Measurements from ENCODE around the gene EDIL3. TPM values are rescaled to one million over a fixed set of nuclear protein-coding genes. Genes with fewer than 3 reads are reported as not detected.

The EDIL3 gene
- total RNA-seq, 2 experiments from 2014 or later = not detected

DNA sequence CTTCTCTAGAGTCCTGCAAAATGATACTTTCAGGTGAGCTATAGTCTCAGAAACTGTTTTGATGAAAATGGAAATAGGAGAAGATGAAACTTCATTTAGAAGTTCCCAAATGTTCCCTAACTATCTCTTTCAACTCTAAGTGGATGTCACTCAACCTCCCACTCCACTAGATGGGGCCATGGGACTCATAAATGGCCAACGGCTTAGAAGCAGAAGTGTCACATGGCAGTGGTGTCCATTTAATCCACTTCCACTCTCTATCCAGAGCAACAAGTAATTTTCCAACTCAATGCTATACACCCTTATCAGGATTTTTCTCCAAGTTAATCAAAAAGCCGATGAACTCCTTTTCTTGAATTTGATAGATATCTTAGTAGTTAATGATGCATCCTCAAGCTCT is 295.7 kb downstream of the EDIL3 start:
- Histone ChIP-seq H3K79me2 (ENCODE audit: insufficient read depth, low read depth, low read length) (no peaks in the 10 kb centered on the region), H3K9me3 (ENCODE audit: low read length) (no peaks in the 10 kb centered on the region), H3K36me3 (ENCODE audit: insufficient read depth, low read length) (no peaks in the 10 kb centered on the region), H4K20me1 (ENCODE audit: insufficient read depth, low read length) (no peaks in the 10 kb centered on the region), H3K9me2 (ENCODE audit: insufficient read depth, low read length) (no peaks in the 10 kb centered on the region), H3K4me2 (ENCODE audit: low read length) (no peak overlapping the region), H2AFZ (ENCODE audit: low read length) (no peak overlapping the region), H3K4me1 (ENCODE audit: insufficient read depth, low read length, poor library complexity, severe bottlenecking) (no peaks in the 10 kb centered on the region), H3K27ac (ENCODE audit: low read depth, low read length, poor library complexity, severe bottlenecking) (no peak overlapping the region), H3K4me3 (ENCODE audit: low read depth, low read length, poor library complexity, severe bottlenecking) (no peak overlapping the region)
- peak; percentile 1 for DNase-seq (ENCODE audit: low spot score)
- no TSS peak for BruUV-seq (replicated peaks)
- ChIA-PET CTCF (ENCODE audit: unreplicated experiment) (no interaction called here), POLR2A (interaction anchor here (0.7 to 1.6 kb wide), 3 partner anchors 9 to 402 kb away, joined by 3 to 4 read pairs (median 3); no protein-coding TSS in a partner anchor)
- no peak for TF ChIP-seq EZH2phosphoT487 (IDR thresholded peaks at IDR 0.05; ENCODE audit: borderline replicate concordance, low read depth, low read length)
- TF ChIP-seq, protein P1, sequence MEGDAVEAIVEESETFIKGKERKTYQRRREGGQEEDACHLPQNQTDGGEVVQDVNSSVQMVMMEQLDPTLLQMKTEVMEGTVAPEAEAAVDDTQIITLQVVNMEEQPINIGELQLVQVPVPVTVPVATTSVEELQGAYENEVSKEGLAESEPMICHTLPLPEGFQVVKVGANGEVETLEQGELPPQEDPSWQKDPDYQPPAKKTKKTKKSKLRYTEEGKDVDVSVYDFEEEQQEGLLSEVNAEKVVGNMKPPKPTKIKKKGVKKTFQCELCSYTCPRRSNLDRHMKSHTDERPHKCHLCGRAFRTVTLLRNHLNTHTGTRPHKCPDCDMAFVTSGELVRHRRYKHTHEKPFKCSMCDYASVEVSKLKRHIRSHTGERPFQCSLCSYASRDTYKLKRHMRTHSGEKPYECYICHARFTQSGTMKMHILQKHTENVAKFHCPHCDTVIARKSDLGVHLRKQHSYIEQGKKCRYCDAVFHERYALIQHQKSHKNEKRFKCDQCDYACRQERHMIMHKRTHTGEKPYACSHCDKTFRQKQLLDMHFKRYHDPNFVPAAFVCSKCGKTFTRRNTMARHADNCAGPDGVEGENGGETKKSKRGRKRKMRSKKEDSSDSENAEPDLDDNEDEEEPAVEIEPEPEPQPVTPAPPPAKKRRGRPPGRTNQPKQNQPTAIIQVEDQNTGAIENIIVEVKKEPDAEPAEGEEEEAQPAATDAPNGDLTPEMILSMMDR (conservative IDR thresholded peaks at IDR 0.05; ENCODE audit: low read length) = peak; percentile 48
- intact Hi-C loops (cut with micrococcal nuclease; ENCODE audit: unreplicated experiment) = no loop called here

DNA sequence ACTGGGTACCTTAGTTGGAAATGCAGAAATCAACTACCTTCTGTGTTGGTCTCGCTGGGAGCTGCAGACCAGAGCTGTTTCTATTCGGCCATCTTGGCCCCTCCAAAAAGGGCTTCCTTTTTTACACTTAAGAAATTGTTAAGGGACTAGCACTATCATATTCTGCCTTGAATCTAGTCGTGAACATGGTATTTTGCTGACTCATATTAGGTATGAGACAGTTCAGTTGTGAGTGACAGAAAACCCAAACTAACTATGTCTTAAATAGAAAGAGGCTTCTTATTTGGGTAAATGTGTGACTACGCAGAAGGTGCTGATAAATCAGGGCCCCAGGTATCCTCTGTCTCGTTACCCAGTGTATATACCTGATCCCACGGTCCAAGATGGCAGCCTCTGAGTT is 298.2 kb downstream of the EDIL3 start:
- CTCF ChIA-PET (ENCODE audit: unreplicated experiment) = no interaction called here
- Histone ChIP-seq H2AFZ (ENCODE audit: low read length) (no peak overlapping the region), H3K27ac (ENCODE audit: low read depth, low read length, poor library complexity, severe bottlenecking) (no peak overlapping the region), H3K36me3 (ENCODE audit: insufficient read depth, low read length) (no peaks in the 10 kb centered on the region), H3K4me1 (ENCODE audit: insufficient read depth, low read length, poor library complexity, severe bottlenecking) (no peaks in the 10 kb centered on the region), H3K79me2 (ENCODE audit: insufficient read depth, low read depth, low read length) (no peaks in the 10 kb centered on the region), H3K9me3 (ENCODE audit: low read length) (no peaks in the 10 kb centered on the region), H3K4me2 (ENCODE audit: low read length) (no peak overlapping the region), H4K20me1 (ENCODE audit: insufficient read depth, low read length) (no peaks in the 10 kb centered on the region), H3K4me3 (ENCODE audit: low read depth, low read length, poor library complexity, severe bottlenecking) (no peak overlapping the region), H3K9me2 (ENCODE audit: insufficient read depth, low read length) (no peaks in the 10 kb centered on the region)
- intact Hi-C loops (cut with micrococcal nuclease; ENCODE audit: unreplicated experiment) = no loop called here
- no TSS peak for BruUV-seq (replicated peaks)
- POLR2A ChIA-PET = no interaction called here
- no peak for TF ChIP-seq EZH2phosphoT487 (IDR thresholded peaks at IDR 0.05; ENCODE audit: borderline replicate concordance, low read depth, low read length)
- TF ChIP-seq, protein P1 (conservative IDR thresholded peaks at IDR 0.05; ENCODE audit: low read length) = no peak
- DNase-seq (ENCODE audit: low spot score) = no peak

DNA sequence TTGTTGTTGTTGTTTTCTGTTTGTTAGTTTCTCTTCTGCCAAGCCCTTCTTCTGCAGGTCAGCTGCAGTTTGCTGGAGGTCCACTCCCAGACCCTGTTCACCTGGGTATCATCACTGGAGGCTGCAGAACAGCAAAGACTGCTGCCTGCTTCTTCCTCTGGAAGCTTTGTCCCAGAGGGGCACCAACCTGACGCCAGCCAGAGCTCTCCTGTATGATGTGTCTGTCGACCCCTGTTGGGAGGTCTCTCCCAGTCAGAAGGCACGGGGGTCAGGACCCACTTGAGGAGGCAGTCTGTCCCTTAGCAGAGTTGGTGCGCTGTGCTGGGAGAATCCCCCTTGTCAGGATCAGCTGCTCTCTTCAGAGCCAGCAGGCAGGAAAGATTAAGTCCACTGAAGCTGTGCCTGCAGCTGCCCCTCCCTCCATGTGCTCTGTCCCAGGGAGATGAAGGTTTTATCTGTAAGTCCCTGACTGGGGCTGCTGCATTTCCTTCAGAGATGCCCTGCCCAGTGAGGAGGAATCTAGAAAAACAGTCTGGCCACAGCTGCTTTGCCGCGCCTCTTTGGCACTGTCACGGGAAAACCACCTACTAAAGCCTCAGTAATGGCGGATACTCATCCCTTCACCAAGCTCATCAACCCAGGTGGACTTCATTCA is 299.2 kb downstream of the EDIL3 start:
- Histone ChIP-seq H3K4me2 (ENCODE audit: low read length) (no peak overlapping the region), H3K9me2 (ENCODE audit: insufficient read depth, low read length) (no peaks in the 10 kb centered on the region), H4K20me1 (ENCODE audit: insufficient read depth, low read length) (no peaks in the 10 kb centered on the region), H3K27ac (ENCODE audit: low read depth, low read length, poor library complexity, severe bottlenecking) (no peak overlapping the region), H3K79me2 (ENCODE audit: insufficient read depth, low read depth, low read length) (no peaks in the 10 kb centered on the region), H3K4me1 (ENCODE audit: insufficient read depth, low read length, poor library complexity, severe bottlenecking) (no peaks in the 10 kb centered on the region), H2AFZ (ENCODE audit: low read length) (no peak overlapping the region), H3K36me3 (ENCODE audit: insufficient read depth, low read length) (no peaks in the 10 kb centered on the region), H3K9me3 (ENCODE audit: low read length) (no peaks in the 10 kb centered on the region), H3K4me3 (ENCODE audit: low read depth, low read length, poor library complexity, severe bottlenecking) (no peak overlapping the region)
- DNase-seq (ENCODE audit: low spot score) = no peak
- no peak for TF ChIP-seq EZH2phosphoT487 (IDR thresholded peaks at IDR 0.05; ENCODE audit: borderline replicate concordance, low read depth, low read length)
- TF ChIP-seq, protein P1 (conservative IDR thresholded peaks at IDR 0.05; ENCODE audit: low read length) = no peak
- no TSS peak for BruUV-seq (replicated peaks)
- ChIA-PET POLR2A (no interaction called here), CTCF (ENCODE audit: unreplicated experiment) (no interaction called here)
- intact Hi-C loops (cut with micrococcal nuclease; ENCODE audit: unreplicated experiment) = no loop called here
